Lung (tissue), 12 donors: ENCODE measurements around the gene MITD1. TPM values are rescaled to one million over a fixed set of nuclear protein-coding genes. Genes with fewer than 3 reads are reported as not detected.

Experiments
- ATAC-seq: fragments of 200-7000 bp; cut with Tn5 transposase; one replicate; pipeline ENCODE4 v1.9.1; 2020; ENCODE audit warnings: moderate number of reproducible peaks; ENCODE audit not compliant: insufficient read depth, low FRiP score
- DNase-seq, 3 donors: peaks; one replicate each; pipeline ENCODE4 v3.0.0-alpha.2; 2013 to 2017
- H3K27ac ChIP-seq, 2 donors: one replicate each; pipeline ENCODE4 v1.5.1; 2013; ENCODE audit warnings: mild to moderate bottlenecking in 2 of 2, moderate library complexity in 2 of 2, control low read depth in 1 of 2, inconsistent platforms in 1 of 2, low read depth in 1 of 2, low read length in 1 of 2
- H3K27me3 ChIP-seq, 3 donors: one replicate each; pipeline ENCODE4 v1.5.1; 2013; ENCODE audit warnings: low read length in 2 of 3; ENCODE audit not compliant: control insufficient read depth in 3 of 3, insufficient read depth in 3 of 3
- H3K36me3 ChIP-seq, 4 donors: one replicate each; pipeline ENCODE4 v1.5.1; 2013; ENCODE audit warnings: low read length in 4 of 4, mild to moderate bottlenecking in 1 of 4, moderate library complexity in 1 of 4; ENCODE audit not compliant: control insufficient read depth in 4 of 4, insufficient read depth in 4 of 4
- H3K4me1 ChIP-seq, 5 donors: one replicate each; pipeline ENCODE4 v1.5.1; 2013; ENCODE audit warnings: low read length in 5 of 5, mild to moderate bottlenecking in 2 of 5, moderate library complexity in 1 of 5; ENCODE audit not compliant: control insufficient read depth in 5 of 5, insufficient read depth in 5 of 5
- H3K4me3 ChIP-seq: one replicate; pipeline ENCODE4 v1.5.1; 2013; ENCODE audit warnings: mild to moderate bottlenecking, control low read depth, moderate library complexity
- H3K9ac ChIP-seq, 2 donors: one replicate each; pipeline ENCODE4 v1.5.1; 2013; ENCODE audit warnings: low read length in 2 of 2, control low read depth in 1 of 2; ENCODE audit not compliant: insufficient read depth in 1 of 2
- H3K9me3 ChIP-seq, 4 donors: one replicate each; pipeline ENCODE4 v1.5.1; 2013; ENCODE audit warnings: low read length in 3 of 4, mild to moderate bottlenecking in 1 of 4, moderate library complexity in 1 of 4; ENCODE audit not compliant: control insufficient read depth in 4 of 4, insufficient read depth in 3 of 4
- CTCF ChIP-seq: IDR thresholded peaks from 2 replicates; pipeline ENCODE4 v1.5.1; 2012; ENCODE audit warnings: mild to moderate bottlenecking; ENCODE audit errors: control extremely low read depth, extremely low read depth
- WGBS, 2 donors: extraction: QIAGEN DNeasy Blood & Tissue Kit; methylation state at CpG; one replicate each; pipeline ENCODE4 v1.1.7; 2013; 5-methylcytosine and 5-hydroxymethylcytosine counted together
- polyA plus RNA-seq, 2 donors: library from polyadenylated mRNA; stranded (reverse); fragments of 200-250 nt; gene quantifications; one replicate each; pipeline ENCODE4 v1.2.1, GENCODE V29; 2013
- total RNA-seq, 2 donors: library from RNA; depleted of rRNA in 1 of 2; stranded (reverse); fragments of >200 nt in 1 of 2; gene quantifications; one replicate each; pipeline ENCODE4 v1.2.1, GENCODE V29; 2014 to 2021
- donor health status: control.
- donor health status: control.
- donor health status: Bipolar disorder and iron deficiency.
- donor health status: healthy.
- donor health status: DM: yes; HTN: yes; CAD: no.

Gene MITD1
- total and polyA plus RNA-seq, 4 donors = 17.6 to 57.1 (median 34.6) TPM

DNA sequence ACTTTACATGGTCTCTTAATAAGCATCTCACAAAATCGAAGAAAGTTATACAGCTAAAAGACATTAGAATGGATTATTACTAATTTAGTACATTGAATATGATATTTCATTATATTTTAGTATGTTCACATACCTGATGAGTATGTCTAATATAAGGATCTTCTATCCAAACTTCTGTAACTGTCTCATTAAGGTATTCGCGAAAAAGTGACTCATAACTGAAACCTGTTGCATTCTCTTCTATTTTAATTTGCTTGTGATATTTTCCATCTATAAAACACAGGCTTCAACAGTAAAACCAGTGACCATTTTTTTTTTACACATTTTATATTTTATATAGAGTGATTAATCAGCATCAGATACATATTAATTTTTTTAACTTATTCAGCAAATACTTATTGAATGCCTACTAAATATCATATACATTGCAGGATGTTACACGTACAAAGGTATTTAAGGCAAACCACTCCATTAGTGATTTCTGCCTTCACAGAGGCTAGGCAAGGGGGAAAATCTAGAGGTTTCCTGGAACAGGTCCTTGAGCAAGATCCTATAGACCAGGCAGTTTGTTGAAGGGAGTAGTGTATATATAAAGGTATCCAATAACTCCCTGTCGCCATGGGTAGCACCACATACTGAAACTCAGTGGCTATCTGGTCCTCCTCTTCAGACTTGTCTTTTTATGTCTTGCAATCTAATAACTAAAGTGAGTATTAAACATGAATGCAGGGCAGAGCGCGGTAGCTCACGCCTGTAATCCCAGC, 9.3 kb downstream of the MITD1 start:
- DNase-seq (no peak), ATAC-seq (no peak)
- Histone ChIP-seq H3K27me3 (no peaks in the 10 kb centered on the region), H3K9me3 (no peaks in the 10 kb centered on the region), H3K36me3 (peaks cover 8 to 14% (median 10%) of the 10 kb centered on the region in 4 donors), H3K9ac (no peak overlapping the region), H3K27ac (no peak overlapping the region), H3K4me3 (no peak overlapping the region), H3K4me1 (no peaks in the 10 kb centered on the region)
- TF ChIP-seq CTCF = no peak
- WGBS, 2 donors = 97% methylated on average over 8 of the region's 8 CpGs

DNA sequence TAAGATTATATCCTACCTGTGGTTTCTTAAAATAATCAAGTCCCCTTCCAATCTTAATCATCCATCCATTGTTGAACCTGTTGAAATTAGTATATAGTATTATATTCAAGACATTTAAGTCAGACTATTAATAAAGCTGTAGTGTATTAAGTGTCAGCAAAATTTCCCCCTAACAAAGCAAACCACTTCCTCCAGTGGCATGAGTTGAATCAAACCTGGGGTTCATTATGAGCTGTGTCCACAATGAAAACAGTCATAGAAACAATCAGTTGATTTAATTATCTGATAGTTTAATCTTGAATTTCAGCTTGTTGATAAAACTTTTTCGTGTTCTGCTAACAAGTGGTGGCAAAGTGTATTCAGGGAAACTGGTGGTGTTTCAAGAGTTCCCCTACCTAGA, 11.3 kb downstream of the MITD1 start:
- no peak for DNase-seq
- Histone ChIP-seq H3K27ac (no peak overlapping the region), H3K4me3 (no peak overlapping the region), H3K27me3 (no peaks in the 10 kb centered on the region), H3K36me3 (peaks cover 8 to 17% (median 13%) of the 10 kb centered on the region in 4 donors), H3K4me1 (peaks cover 0 to 2% (median 0%) of the 10 kb centered on the region in 5 donors), H3K9ac (no peak overlapping the region), H3K9me3 (no peaks in the 10 kb centered on the region)
- ATAC-seq = no peak
- no peak for TF ChIP-seq CTCF
- 47 to 66% methylated on average over 1 of the region's 1 CpG for WGBS, 2 donors

- ATAC-seq = peak; percentile 85
- 74 to 86% methylated on average over 5 of the region's 5 CpGs for WGBS, 2 donors
- peak in 1 of 3 donors; percentile 28 for DNase-seq
Observed at GRCh38 chr2:99166218-99166617, 14.6 kb downstream of the MITD1 start.

More at GRCh38 chr2:99166218-99166617, 14.6 kb downstream of the MITD1 start:
- no peak overlapping the region for H3K27ac ChIP-seq
- peaks cover 5 to 14% (median 11%) of the 10 kb centered on the region in 4 donors for H3K36me3 ChIP-seq
- no peaks in the 10 kb centered on the region for H3K27me3 ChIP-seq
- no peak overlapping the region for H3K9ac ChIP-seq
- TF ChIP-seq CTCF = no peak
- no peak overlapping the region for H3K4me3 ChIP-seq
- H3K4me1 ChIP-seq = peaks cover 0 to 2% (median 0%) of the 10 kb centered on the region in 5 donors
- no peaks in the 10 kb centered on the region for H3K9me3 ChIP-seq
